Stimulated activated CD4-positive, alpha-beta T cell treated with anti-CD3 and anti-CD28 coated beads, Interleukin-15, amount 100 ng/mL, for 48 hours (primary cell): Measurements from ENCODE around the gene ARHGAP5.
A peak's percentile ranks its signal among the peaks of the same experiment; 100 is the strongest.

Experiments used
- DNase-seq, 2 donors: peaks; one replicate each; pipeline ENCODE4 v3.0.0-alpha.2; 2020; ENCODE audit warnings: low read depth in 2 of 2

Gene ARHGAP5

GRCh38 chr14:32171469-32171868 lies 94.4 kb downstream of the ARHGAP5 start:
- DNase-seq, result no peak

GRCh38 chr14:32183151-32184058 lies 106.3 kb downstream of the ARHGAP5 start:
- DNase-seq, result no peak

DNA sequence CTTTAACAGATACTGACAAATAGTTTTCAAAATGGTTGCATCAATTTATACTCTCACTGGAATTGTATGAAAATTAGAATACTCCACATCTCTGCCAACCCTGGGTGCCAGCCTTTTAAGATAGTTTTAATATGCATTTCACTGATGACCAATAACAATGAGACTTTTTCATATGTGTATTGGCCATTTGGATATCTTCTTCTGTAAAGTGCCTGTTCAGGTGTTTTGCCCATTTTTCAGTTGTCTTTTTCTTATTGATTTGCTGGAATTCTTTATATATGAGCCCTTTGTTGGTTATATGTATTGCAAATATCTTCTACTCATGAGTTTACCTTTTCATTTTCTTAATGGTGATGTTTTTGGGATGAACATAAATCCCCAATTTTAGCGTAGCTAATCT lies 108.0 kb downstream of the ARHGAP5 start:
- DNase-seq, result no peak

DNA sequence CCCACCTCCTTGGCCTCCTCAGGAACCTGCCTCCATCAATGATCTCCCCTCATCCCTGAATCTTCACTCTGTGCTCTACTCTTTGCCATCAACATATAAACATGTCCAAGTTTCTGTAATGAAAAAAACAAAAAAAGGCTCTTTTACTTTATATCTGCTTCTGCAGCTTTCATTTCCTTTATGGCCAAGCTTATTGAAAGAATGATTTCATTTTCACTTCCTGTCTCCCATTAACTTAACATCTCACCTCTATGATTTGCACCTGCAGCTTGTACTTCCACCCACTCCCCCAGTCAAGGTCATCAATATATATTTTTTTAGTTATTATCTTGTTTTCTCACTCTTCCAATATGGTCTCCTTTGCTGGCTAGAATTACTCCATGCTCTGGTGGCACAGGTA lies 109.1 kb downstream of the ARHGAP5 start:
- no peak for DNase-seq

- no peak for DNase-seq
These were observed 112.7 kb downstream of the ARHGAP5 start for GRCh38 chr14:32189811-32190210.

GRCh38 chr14:32190673-32191072 lies 113.6 kb downstream of the ARHGAP5 start:
- no peak for DNase-seq

DNA sequence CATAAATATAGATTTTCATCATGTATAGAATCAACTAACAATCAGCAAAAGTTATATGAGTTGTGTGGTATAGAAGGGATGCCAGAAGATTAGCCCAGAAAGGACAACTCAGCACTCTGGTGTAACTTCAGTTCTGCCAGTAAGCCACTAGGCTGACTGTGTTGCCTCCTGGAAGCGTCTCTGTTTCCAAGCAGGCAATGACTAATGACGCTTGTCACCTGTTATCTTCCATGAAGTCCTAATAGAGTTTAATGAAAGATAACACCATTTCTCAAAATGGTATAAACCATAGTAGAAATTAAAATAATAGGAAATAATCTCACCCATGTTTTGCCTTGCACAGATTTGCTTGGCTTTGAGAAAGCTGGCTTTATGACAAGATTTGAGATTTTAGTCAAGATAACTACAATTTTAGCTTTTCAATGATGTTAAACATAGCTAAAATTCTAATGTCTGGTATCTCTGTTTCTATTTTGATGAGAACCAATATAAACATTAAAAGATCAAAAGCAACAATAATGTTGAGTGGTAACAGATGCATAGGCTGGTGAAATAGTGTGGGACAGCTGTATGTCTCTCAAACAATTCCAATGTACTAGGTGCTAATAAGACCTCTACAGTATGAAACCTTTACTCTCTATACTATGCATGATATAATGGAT lies 115.7 kb downstream of the ARHGAP5 start:
- DNase-seq, result no peak

GRCh38 chr14:32193532-32193931 lies 116.4 kb downstream of the ARHGAP5 start:
- no peak for DNase-seq

DNA sequence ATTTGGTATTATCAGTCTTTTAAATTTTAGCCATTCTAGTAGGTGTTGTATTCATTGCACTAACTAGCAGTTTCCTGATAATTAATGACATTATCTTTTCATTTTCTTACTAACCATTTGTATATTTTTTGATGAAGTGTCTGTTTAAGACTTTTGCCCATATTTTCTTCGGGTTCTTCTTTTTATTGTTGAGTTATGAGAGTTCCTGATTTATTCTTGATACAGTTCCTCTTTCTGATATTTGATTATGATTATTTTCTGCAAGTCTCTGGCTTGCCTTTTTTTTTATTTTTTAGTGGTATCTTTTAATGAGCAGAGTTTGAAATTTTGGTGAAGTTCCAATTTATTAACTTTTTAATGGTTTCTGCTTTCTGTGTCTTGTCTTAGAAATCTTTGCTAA lies 118.5 kb downstream of the ARHGAP5 start:
- no peak for DNase-seq

DNA sequence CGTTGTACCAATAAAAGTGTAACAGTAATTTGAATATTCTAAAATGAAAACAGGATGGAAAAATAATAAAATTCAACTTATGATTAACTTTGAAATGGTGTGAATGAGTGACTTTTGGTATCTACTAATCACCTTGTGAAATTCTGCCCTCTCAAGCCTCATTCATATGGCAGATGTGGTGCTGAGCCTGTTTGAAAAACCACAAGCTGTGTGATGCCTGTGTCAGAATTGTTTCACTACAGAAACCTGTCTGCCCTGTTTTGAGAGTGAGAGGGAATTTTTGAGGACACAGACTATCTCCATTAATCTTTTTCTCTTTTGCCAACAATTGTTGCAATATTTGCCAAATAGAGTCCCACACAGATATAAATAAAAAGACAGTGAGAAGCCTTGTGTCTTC lies 120.8 kb downstream of the ARHGAP5 start:
- peak in 1 of 2 donors; percentile 4 for DNase-seq

GRCh38 chr14:32200368-32201192 lies 123.5 kb downstream of the ARHGAP5 start:
- no peak for DNase-seq

- peak; percentile 57 to 67 for DNase-seq
These were observed 124.2 kb downstream of the ARHGAP5 start for GRCh38 chr14:32201193-32201815.

DNA sequence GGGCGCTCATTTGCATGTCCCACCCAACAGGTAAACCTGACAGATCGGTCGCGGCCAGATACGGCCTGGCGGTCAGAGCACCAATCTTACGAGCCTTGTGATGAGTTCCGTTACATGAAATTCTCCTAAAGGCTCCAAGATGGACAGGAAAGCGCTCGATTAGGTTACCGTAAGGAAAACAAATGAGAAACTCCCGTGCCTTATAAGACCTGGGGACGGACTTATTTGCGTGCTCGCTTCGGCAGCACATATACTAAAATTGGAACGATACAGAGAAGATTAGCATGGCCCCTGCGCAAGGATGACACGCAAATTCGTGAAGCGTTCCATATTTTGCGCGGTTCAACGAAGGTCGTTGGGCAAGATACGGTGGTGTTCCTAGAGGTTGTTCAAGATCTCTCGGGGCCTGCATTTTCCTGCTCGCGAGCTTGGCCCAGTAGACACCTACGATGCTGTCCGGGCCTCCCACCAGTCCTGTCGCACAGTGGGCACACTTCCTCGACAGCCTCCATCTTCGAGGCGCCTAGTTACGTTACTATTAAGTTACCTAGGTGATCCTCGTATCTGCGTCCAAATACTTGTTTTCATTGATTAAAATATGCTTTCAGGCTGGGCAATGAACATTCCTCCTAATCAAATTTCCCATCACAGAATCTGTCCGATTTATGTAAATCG lies 124.8 kb downstream of the ARHGAP5 start, which contains the start of gene RNU6-7:
TSS of gene RNU6-7 (plus strand) at position 230 of the 675 bp plus-strand sequence.
- DNase-seq, result no peak

DNA sequence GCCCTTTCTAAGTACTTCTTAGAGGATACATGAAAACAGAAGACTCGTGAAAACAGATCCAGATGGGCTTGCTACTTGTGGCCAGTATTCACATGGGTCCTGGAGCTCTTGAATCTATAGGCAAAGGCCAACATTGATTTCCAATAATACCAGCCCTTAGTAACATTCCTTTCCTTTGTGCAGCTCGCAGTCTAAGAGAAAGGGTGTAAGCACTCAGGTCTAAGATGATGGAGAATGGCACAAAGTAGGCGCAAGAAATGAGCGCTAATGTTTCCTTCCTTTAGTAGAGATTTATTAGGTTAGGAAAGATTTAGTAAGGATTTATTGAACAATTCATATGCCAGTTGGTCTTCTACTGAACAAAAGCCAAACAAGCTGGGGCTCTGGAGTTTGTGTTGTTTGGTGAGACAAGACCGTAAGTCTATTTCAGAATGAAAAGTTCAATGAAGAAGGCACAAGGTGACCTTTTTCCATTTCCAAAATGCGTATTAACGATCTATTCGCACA lies 125.4 kb downstream of the ARHGAP5 start:
- DNase-seq, result no peak

GRCh38 chr14:32202998-32203882 lies 126.1 kb downstream of the ARHGAP5 start, which contains the start of gene RNU6-8:
RNU6-8 (minus strand) TSS chr14:32203269.
- DNase-seq, result peak; percentile 75 to 80

- no peak for DNase-seq
These were observed 126.8 kb downstream of the ARHGAP5 start for GRCh38 chr14:32203928-32204357.

DNA sequence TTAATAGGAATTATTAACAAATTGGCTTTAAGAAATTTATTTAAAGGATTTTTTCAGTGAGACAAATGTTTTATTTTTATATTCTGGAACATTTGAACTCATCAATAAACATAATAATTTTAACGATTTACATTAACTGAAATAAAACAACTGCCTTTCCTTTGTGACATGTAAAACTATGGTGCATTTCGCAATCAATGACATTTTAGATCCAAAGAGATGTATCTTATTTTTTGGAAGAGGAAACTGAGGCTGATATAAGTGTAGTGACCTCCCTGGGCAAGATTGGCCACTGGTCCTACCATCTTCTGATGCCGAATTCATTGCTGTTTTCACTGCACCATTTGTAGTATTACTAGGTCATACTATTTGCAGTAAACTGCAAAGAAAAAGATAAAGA lies 128.4 kb downstream of the ARHGAP5 start:
- no peak for DNase-seq

DNA sequence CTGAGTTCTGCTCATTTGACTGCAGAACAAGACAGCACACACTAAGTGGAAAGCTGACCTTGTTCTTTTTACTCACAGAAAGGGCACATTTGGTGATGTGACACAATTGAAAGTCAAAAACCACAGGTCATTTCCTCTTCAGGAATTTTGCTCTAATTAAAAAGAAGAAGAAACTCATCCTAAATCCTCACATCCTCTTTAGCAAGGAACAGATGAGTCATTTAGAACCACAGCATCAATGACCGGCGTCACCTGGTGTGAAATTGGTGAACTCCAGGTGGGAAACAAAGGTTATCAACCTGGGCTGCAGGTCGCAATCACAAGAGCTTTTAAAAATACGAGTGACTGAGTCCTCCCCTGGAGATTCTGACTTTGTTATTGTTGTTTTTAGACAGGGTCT lies 128.9 kb downstream of the ARHGAP5 start:
- DNase-seq, result no peak

DNA sequence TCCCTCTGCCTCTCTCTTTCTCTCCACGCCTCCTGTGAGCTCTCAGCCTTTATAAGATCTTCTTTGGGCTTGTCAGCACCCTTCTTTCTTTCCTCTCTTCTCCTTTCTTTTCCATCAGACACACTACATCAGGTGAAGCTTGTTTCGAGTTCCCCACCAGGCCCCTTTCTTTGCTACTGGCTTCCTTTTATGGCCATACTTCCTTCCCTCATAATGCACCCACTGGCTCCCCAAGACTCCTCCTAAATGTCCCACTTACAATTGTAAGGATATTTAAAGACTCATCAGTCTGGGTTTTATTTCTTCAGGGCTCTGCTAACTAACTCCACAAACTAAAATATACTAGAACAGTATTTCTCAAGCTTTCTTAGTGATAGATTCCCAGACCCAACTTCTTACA lies 129.4 kb downstream of the ARHGAP5 start:
- DNase-seq, result no peak

DNA sequence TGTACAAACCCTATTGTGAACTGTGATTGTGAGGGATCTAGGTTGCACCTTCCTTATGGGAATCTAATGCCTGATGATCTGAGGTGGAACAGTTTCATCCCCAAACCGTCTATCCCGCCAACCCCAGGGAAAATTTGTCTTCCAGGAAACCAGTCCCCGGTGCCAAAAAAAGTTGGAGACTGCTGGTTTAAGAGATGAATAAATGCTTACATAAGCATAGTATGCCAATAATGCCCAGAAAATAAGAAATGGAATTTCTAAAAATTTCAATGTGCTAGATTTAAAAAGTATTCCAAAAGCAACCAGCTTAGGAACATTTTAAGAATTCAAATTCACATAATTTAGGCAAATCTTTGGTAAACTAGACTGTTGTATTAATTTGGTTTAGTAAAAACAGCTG lies 131.4 kb downstream of the ARHGAP5 start:
- no peak for DNase-seq
